HG02623 (cell line): ENCODE results near the gene APP.
"Not testable (repeated sequence)": the region's sequence is repeated elsewhere in the genome, so short reads cannot be mapped to it uniquely, and the experiment has no call there.

Source experiments
- ATAC-seq: cut with Tn5 transposase; IDR thresholded peaks from one replicate; pipeline ENCODE4 v1.9.1; 2021; ENCODE audit warnings: moderate library complexity; ENCODE audit not compliant: unreplicated experiment

The APP gene

DNA sequence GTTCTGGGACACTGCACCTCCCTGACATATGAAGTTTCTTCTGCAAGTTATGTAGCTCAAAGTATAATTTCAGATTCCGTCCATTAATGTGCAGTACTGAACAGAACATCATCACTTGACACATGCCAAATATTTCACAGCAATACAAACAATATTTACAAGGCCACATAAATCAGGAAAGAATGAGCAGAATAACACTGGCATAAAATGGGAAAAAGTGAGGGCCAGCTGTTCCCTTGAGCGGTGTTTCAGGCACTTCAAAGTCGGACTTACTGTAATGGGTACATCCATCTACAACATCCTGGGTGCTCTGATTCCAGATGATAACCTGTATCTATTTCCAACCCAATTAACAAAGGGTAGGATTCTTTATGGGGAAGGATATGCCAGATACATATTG is 217.4 kb downstream of the APP start:
- ATAC-seq = no peak

DNA sequence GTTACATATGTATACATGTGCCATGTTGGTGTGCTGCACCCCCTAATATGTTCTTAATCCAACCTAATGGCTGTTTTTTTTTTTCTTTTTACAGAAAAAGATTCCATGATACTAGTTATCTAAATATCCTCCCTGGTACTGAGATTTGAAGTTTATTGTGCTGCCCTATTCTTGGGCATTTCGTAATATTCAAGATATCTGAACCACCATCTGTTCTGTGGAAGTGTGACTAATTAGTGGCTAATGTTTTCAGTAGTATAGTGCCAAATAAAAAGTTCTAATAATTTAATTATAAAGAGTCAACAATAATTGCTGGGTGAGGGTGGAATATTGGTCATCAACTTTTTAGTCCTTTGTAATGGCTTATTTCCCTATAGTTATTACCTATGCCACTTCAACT is 218.3 kb downstream of the APP start:
- no peak for ATAC-seq

DNA sequence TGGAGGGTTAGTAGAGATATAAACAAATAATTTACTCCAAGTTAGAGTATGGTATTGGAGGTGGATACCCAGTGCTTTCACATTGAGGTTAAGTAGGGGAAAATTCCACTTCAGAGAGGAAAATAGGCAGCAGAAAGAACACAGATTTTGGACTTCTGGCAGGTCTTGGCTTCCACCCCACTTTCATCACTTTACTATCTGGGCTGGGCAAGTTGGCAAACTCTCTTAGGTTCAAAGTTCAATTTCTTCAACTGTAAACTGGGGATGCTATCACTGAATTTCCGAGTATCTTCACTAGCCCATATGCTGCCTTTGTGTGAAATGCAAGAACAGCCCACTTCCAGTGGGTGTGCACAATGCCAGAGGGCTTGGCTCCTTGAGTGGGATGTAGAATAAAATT is 220.9 kb downstream of the APP start:
- no peak for ATAC-seq

DNA sequence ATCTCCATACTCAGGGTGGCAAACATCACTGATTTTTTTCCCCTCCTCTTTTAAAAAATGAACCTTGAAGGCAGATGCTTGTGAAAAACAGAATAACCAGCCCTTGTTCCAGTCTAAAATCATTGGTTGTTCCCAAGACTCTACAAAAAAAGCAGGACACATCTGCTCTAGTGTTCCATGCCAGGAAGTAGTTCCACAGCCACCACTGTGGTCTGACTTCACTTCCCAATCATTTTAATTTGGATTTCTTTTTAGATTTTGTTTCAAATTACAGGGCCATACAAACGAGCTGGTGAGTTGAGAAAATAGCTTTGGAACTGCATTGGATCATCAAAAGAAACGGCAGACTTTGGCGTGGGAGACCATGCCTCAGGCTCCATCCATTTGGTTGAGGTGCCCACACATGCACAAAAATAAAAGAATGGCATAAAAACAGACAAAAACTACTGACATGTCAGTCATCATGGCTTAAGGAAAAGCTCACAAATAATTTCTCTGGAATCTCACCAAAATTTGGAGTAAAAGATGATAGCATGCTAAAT is 225.8 kb downstream of the APP start:
- no peak for ATAC-seq

DNA sequence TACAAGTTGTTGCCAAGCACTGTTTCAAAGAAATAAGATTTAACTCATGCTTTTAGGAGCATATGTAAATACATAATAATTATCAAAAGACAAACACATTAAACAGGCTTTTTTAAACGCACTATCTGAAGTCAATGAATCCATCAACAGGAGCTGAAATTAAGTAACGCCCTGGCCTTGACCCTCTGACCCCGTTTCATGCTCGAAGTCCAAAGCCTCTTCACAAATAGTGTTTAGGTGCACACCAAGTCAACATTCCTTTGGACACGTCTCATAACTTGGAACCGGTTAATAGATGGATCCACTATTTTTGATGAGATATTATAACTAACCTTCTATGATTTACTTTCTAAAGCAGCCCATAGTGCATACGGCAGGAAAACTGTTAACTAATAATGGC is 226.5 kb downstream of the APP start:
- ATAC-seq = no peak

DNA sequence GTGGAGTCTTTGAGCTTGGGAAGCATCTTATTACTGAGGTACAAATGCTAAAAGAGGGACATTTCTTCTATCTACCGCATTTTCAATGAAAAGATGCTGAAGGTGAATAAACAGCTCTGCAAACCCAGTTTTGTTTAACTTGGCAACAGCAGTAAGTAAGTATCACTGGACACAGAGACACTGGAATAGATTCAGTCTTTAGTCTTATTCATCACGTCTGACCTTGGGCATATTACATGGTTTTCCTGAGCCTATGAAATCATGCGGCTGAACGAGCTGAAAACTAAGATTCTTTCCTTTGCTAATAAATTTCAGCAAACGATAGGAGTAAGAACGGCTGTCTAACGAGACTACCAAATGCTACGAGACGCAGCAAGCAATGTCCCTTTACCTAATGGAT is 228.4 kb downstream of the APP start:
- ATAC-seq = no peak

DNA sequence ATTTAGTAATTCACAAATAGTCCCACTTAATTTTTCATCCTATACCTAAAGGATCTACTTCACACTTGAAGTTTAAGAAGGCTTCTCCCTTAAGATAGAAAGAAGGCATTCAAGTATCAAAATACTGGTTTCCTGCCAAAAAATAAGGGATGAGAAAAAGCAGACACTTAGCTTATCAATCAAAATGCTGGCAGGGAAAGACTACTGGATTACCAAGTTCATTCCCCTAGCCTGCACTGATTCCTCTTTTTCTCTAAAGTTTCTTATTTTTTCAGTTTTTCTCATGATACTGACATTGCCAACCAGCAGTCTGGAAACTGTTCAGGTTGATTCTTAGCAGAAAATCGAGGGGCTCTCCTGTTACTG is 231.2 kb downstream of the APP start:
- ATAC-seq = no peak

DNA sequence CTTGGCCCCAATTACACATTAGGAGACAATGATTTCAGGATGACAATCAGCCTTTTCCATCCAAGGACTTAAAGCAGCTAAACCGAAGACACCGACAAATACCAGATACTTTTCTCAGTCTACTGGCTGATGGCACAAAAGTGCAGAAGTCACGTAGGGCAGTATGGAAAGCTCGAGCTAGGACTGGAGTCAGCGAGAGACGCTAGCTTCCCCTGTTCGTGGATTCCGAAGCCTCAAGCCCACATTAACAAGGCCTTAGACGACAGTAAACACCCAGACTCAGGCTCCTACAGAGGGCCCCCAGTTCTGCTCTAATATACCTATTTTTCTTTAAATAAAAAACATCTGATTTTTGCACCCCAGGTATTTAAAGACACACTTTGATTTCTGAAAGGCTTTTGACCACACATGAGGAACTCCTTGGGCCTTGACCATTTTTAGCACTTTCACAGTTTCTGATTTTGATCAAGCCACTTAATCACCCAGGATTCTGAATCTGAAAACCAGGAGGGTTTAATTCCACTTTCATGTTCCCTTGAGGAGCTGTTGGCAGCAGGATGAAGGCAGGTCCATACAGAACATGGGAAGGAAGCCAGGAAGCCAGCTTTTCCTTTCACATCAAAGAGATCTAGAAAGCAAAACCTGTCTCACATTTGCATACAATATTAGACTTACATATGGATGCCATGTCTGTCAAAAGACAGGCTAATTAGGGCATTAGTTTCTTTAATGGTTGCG is 231.7 kb downstream of the APP start:
- no peak for ATAC-seq

DNA sequence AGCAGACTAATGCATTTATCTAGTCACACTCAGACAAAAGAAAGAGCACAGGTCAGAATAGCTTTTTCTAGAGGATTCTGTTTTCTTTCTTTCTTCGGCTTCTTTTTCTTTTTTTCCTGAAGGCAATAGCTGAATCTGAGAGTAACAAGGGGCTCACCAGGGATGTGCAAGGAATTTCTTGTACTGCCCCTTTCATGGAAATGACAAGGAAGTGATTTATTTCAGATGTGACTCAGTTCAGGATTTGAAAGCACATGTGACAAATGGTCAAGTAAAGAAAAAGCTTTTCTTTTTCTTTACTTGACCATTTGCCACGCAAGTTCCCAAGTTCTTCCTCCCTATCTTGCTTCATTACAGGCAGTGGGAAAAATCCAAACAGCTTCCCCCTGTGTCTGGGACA is 233.8 kb downstream of the APP start:
- ATAC-seq = no peak

DNA sequence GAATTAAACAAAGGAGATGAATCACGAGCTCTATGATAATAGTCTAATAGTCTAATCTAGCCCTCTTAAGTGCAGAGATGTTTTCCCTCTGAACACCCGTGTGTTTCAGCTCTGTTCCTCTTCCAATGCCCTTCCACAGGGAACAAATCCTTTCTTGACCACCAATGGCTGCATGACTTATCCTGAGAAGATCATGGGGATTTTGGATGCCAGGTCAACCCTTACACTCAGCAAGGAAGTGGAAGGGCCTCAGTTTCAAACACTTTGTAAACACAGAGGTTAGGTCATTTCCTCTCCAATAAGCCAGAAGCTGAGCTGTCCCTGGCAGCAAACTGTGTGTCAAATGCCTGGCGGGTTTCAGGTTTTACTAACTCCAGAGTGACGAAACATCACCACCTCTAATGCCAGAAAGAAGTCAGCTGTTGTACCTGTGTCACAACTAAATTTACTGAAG is 235.8 kb downstream of the APP start:
- no peak for ATAC-seq

DNA sequence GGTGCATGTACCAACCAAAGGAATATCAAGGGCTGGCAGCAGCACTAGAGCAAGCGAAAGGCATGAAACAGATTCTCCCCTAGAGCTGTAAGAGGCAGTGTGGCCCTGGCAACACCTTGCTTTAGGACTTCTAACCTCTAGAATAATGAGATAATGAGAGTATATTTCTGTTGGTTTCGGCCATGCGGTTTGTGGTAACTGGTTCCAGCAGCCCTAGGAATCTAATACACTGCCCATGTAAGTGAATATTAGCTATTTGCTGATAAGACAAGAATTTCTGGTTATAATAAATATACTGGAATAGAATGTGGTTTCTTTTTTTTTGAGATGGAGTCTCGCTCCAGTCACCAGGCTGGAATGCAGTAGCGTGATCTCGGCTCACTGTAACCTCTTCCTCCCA is 236.4 kb downstream of the APP start:
- ATAC-seq = no peak

DNA sequence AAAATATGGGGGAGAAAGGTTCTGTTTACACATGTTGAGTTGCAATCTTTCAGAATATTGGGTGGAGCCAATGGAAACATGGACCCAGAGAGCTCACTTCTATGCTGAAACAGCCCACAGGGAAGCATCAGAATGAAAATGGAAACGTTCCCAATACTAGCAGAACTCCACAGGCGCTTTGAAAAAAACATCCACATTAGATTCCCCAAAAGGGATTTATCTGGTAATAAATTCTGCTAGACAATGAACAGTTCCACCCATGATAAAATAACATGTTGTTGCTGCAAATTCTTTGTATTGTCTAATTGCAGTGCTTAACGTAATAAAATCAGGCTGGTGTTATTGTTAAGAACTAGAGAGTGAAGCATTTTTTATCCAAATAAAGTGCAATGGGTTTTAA is 238.8 kb downstream of the APP start:
- no peak for ATAC-seq

DNA sequence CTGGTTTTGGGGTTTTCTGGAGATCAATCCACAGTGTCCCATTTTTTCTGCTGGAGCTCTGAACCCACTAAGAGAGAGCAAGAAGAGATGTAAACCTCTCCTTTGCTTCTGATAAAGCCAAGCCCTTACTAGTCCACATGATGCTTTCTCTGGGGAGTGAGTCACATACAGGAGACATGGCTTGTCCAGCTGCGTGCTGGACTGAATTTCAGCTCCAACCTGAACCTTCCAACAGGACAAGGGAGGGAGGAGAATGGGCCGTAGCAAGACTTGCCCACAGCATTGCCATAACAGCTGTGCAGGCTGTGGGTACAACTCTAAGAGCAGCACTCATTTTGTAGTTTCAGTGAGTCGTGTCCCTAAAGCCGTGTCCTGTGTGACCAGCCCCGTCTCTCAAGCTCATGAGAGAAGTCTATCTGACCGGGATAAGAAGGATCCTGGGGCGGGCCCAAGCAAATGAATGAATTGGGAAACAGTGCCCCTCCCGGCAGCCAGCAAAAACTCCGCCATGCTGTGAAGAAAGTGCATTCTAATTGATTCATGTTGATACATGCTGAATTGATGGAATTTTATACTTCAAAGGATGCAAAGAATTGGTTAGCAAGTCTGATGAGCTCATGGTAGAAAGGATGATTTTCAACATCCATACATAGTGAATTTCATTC is 240.6 kb downstream of the APP start:
- no peak for ATAC-seq

DNA sequence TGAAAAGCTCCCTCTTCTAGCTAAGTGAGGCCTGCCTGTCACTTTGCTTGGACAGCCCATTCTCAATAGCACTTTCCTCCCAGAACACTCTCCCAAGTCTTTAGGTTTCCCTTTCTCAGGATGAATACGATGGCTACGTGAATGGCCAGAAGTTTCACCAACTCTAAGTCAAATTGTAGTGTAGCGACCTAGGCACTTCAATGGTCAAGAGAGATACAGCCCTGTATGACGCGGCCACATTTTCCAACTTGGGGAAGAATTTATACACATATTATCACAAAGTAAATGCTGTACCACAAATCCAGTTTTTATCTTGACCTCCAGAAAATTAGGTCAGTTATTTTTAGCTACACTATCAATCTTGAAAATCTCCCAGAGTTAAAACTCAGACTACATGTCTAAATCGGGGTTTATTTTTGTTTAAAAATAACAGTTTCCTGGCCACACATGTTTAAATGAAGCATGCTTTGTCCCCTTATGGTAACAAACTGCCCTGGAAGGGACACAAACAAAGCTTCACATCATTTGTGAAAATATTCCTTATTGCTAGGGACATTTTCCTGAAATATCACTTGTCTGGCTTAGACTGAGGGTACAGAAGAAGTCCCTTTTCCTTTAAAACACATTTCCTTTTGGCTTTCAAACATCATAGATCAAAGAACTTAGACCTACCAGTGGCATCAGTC is 243.2 kb downstream of the APP start:
- ATAC-seq = no peak

DNA sequence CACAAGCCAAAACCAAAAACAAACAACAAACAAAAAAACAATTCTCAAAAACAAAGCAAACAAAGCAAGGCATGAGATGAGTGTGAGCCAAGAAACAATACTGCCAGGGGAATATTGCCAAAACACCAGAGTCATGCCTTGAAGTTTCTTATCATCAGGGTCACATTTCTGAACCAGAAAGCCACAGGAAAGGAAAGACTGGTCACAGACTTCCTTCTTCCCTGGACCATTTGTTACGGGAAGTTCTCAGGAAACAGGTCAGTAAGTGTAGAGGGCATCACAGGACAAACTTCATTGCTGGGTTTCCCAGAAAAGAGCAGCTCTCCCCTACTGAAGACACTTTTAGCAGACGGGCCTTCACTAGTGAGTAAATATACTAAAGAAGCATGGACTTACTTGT is 244.6 kb downstream of the APP start:
- no peak for ATAC-seq

DNA sequence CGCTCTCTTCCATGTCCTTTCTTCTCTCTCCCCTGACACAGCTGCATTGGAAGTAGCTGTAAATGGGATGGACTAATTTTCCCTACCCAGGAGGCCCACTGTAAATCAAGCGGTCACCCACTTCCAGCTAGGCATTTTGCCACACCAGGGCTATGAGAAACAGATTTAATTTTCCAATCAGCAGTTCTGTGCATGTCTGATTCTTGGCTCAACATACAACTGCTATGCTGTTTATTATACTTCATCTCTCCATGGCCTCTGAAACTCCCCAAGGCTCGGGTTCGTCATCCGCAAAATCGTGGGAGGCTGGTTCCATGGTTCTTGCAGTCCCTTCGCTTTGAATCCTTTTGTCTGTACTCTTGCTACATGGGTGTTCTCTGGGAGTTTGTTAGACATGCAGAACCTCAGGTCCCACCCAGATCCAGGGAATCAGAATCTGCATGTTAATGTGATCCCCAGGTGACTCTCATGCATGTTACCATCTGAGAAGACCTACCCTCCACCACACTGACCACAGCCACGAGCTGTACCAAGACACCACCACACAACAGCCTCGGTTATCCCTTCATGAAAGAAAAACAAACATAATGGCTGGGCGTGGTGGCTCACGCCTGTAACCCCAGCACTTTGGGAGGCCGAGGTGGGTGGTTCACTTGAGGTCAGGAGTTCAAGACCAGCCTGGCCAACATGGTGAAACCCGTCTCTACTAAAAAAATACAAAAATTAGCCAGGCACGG is 245.3 kb downstream of the APP start:
- no peak for ATAC-seq

DNA sequence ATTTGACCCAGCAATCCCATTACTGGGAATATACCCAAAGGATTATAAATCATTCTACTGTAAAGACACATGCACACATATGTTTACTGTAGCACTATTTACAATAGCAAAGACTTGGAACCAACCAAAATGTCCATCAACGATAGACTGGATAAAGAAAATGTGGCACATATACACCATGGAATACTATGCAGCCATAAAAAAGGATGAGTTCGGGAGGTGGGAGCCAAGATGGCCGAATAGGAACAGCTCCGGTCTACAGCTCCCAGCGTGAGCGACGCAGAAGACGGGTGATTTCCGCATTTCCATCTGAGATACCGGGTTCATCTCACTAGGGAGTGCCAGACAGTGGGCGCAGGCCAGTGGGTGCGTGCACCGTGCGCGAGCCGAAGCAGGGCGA is 252.4 kb downstream of the APP start:
- ATAC-seq = not testable (repeated sequence)

DNA sequence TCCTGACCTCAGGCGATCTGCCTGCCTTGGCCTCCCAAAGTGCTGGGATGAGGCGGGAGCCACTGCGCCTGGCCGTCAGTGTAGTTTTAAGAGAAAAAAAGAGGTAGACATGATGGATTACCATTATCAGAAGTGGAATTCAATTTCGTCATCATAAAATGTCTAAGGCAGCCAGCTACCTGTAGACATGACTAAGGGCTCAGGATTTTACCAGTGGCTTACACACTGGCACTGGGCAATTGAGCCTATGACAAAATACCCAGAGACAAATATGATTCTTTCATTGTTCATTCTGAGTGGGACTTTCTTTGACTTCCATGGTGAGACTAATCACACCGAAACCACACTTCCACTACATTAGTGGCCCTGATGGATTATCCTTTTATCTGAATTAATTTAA is 254.3 kb downstream of the APP start:
- ATAC-seq = no peak

DNA sequence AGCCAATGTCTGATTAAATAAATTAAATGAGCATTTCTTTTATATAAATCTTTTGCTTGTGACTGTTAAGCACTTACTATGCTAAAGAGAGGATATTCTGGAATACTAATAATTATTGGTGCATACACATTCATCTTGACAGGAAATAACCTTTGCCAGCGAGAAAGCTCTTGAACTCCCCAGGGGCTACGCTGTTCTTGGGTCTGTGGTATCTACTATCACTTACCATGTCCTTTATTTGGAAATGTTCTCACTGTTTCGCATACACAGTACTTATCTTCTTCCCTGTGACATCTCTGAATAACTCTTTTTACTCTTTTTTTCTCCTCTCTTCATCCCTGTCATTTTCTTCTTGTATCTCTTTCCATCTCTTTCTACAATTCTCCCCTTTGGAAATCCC is 257.1 kb downstream of the APP start:
- no peak for ATAC-seq

DNA sequence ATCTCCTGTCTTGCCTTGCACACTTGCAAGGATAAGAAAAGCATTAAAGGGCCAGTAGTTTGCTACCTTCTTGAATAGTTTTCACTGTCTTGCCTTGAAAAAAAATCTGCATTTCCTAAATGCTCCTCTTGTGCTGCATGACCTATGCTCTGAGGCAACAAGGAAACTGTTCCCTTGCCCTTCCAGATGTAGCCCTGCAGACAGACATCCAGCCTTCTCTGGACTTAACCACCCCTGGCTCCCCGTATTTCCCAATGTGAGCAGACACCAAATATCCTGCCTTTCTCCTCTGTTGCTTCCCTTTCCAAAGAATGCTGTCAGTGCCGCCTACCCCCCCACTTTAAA is 258.2 kb downstream of the APP start:
- no peak for ATAC-seq

DNA sequence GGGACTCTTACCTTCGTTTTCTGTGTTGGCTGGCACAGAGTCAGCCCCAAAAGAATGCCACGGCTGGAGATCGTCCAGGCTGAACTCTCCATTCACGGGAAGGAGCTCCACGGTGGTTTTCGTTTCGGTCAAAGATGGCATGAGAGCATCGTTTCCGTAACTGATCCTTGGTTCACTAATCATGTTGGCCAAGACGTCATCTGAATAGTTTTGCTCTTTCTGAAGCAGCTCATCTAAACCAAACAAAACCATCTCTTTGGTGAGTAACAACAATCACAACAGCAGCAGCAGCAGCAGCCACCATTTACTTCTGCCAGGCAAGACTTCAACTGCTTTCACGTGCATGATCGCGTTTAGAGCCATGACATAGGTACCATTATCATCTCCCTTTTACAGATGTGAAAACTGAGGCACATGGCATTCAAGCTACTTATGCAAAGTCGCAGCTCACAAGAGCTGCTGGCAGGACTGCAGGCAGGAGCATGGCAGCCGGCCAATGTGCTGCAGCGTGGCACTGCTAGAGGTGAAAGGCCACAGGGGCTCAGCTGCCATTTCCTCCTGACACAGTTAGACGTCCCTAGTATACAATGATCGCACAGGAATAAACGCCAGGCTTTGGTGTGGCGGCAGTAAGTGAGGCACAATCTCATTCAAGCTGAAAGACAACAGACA is 258.7 kb downstream of the APP start:
- ATAC-seq = no peak
